GM21529 (cell line): ENCODE results near the gene THG1L.
"Not testable (repeated sequence)": the region's sequence is repeated elsewhere in the genome, so short reads cannot be mapped to it uniquely, and the experiment has no call there.

Experiments
- ATAC-seq: cut with Tn5 transposase; IDR thresholded peaks from one replicate; pipeline ENCODE4 v1.9.1; 2021; ENCODE audit not compliant: unreplicated experiment

The THG1L gene

GRCh38 chr5:157726607-157727006 lies 4.6 kb upstream of the THG1L start:
- not testable (repeated sequence) for ATAC-seq

- ATAC-seq, result not testable (repeated sequence)
These were observed 3.4 kb upstream of the THG1L start for GRCh38 chr5:157727858-157728257.

GRCh38 chr5:157729858-157730257 lies 1.4 kb upstream of the THG1L start:
- peak; percentile 77 for ATAC-seq

DNA sequence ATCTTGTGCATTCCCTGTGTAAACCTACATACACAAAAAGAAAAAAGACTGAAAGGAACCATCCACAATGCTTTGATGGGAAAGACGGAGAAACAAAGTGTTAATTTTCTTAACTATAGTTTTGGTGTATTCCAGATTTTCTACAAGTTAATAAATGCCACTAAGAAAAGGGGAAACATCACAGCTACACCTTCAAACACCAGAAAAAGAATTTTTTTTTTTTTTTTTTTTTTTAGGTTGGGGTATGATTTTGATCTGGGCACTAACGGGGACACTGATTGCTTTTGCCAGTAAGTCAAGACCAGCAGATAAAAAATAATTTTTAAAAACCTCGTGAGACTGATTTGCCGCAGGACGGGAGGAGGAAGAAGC lies 334 bp upstream of the THG1L start:
- no peak for ATAC-seq

DNA sequence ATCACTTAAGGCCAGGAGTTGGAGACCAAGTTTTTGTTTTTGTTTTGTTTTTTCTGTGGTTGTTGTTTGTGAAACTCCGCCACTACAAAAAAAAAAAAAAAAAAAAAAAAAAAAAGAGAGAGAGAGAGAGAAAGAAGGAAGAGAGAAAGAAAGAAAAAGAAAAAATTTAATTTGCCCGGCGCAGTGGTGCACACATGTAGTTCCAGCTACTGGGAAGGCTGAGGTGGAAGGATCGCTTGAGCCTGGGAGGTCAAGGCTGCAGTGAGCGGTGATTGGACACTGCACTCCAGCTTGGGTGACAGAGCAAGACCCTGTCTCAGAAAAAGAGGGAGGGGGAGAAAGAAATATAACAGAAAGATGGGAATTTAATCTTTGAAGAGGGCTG lies 902 bp downstream of the THG1L start:
- no peak for ATAC-seq

- ATAC-seq, result no peak
These were observed 1.5 kb downstream of the THG1L start for GRCh38 chr5:157732596-157733262.

- no peak for ATAC-seq
These were observed 3.2 kb downstream of the THG1L start for GRCh38 chr5:157734436-157734835.

GRCh38 chr5:157735991-157736390 lies 4.8 kb downstream of the THG1L start:
- no peak for ATAC-seq

GRCh38 chr5:157739388-157740228 lies 8.4 kb downstream of the THG1L start:
- ATAC-seq, result no peak

DNA sequence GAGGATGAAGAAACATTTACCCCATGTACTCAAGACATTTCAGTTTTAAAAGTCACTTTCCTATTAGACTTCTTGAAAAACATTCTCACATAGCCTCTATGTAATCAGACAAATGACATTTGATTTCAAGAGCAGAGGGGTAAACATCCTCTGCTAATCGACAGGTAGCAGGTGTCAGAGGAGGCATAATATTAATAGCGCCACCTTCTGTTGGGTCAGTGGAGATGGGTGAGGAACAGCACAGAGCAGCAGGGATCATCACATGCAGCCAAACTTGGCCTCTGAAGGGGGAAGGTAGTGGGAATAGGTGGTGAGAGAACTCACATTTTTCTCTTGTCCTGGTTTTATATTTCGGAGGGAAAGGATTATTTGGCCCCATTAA lies 9.0 kb downstream of the THG1L start:
- no peak for ATAC-seq

DNA sequence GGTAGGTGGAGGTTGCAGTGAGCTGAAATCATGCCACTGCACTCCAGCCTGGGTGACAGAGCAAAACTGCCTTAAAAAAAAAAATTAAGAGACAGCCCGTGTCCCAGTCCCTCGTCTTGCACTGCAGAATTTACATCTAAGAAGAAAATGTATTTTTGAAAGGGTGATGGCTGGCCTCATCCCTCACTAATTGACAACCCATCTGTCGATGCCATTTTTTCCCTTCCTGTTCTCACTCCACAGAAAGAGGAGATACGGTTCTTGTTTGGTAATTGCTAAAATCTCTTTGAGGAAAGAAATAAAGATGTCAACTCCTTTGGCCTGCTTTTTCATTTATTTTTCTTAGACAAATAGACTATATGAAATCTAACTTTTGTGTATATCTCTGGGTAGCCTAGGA lies 9.9 kb downstream of the THG1L start:
- ATAC-seq, result no peak

GRCh38 chr5:157743163-157744050 lies 12.2 kb downstream of the THG1L start, which contains the start of gene LSM11:
Gene LSM11 (plus strand): TSS chr5:157743712. CDS start chr5:157743751, 39 bp downstream.
- peak; percentile 90 for ATAC-seq

DNA sequence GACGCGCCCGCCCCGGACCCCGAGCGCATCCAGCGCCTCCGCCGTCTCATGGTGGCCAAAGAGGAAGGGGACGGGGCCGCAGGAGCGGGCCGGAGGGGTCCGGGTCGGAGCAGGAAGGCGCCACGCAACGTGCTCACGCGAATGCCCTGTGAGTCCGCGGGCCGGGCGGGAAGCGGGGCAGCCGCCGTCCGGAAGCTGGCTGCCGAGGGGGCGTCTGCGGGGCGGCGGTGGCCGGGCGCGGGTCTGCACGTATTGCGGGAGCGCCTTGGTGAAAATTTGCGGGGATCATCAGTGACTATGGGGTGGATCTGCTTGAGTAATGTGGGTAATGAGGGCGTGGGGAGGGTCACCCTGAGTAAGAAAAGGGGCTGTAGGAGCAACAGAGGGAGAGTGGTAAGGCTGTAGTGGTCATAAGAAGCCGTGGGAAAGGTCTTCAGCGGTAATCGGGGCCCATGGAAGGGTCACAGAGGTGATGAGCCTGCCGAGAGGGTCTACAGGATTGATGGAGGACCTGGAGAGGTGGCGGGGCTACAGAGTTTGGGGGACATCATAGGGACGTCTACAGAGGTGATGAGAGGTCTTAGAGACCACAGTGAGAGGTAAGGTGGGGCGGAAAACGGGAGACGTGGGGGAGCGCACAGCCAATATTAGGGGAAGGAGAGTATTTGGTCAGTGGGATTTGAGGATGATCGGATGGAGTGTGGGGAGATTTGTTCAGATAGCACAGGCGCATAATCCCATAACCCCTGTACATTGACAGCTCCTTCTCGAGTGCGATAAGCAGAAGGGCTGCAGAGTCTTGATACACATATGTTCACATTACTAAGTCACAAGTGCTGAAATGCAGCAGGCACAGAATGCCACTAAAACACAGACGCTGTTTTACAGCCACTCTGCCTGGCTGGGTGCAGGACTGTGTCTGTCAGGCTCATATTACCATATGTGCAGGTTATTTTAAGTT lies 13.1 kb downstream of the THG1L start:
- ATAC-seq, result peak; percentile 26

DNA sequence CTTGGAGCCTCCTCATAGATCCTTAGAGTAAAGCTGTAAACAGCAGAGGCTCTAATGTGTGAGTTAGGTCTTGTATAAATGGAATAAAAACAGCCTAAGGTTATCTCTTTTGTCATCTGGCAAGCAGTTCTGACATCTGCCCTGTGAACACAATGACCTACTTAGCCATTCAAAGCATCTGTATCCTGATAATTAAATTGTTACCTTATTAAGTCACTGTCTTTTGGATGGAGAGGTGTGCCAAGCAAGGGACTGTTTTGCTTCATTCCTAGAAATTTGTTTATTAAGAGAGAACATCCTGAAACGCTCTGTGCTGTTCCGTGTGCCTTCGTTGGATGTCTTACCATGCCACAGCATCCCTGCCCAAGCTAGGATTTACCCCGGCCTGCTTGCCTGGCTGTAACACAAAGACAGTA lies 13.8 kb downstream of the THG1L start:
- ATAC-seq, result no peak

GRCh38 chr5:157747173-157747740 lies 16.0 kb downstream of the THG1L start:
- no peak for ATAC-seq

- ATAC-seq, result no peak
These were observed 16.8 kb downstream of the THG1L start for GRCh38 chr5:157747766-157748700.

DNA sequence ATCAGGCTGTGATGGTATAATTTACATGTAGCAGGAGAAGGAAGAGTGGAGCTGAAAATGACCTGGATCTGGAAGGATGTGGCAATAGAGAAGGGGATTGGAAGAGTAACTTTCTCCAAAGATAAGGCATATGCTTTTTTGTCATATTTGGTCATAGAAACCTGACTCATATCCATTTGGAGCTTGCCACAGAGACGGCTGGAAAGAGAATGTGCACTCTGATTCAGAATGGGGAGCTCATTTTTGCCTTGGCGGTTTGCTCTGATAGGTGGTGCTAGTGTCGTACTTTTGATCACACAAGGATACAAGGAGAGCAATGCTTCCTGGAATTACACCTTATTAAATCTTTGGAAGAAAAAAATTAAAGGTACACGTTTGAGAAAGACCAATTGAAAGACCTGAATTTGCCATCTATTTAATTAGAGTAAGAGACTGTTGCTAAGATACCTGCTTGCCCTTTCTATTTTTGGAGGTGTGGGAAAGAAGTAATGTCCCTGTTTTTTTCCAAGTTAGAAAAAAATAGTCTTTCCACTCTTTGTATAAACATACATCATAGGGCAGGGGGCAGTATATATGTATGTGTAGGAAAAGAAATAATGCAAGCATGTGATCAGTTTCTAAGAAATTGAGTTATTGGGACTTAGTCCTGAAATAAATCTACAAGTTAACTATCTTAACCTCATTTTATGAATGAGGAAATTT lies 17.7 kb downstream of the THG1L start:
- no peak for ATAC-seq

GRCh38 chr5:157749462-157749799 lies 18.2 kb downstream of the THG1L start:
- no peak for ATAC-seq
